SKM-1 (cell line): ENCODE results near the gene NME7.
"Not testable (repeated sequence)": the region's sequence is repeated elsewhere in the genome, so short reads cannot be mapped to it uniquely, and the experiment has no call there.

Experiments used
- DNase-seq: peaks from one replicate; lab custom pipeline; 2025; ENCODE audit not compliant: unreplicated experiment; lab: John Stamatoyannopoulos, UW

Gene NME7

DNA sequence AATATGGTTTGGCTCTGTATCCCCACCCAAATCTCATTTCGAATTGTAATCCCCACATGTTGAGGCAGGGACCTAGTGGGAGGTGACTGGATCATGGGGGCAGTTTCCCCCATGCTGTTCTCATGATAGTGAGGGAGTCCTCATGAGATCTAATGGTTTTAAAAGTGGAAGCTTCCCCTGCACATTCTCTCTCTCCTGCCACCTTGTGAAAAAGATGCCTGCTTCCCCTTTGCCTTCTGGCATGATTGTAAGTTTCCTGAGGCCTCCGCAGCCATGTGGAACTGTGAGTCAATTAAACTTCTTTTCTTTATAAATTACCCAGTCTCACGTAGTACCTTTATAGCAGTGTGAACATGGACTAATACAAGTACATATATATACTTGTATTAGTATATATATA is 25.5 kb downstream of the NME7 start:
- not testable (repeated sequence) for DNase-seq

GRCh38 chr1:169340882-169341281 is 26.7 kb downstream of the NME7 start:
- no peak for DNase-seq

- DNase-seq = no peak
Measured at GRCh38 chr1:169339773-169340172, 27.8 kb downstream of the NME7 start.

DNA sequence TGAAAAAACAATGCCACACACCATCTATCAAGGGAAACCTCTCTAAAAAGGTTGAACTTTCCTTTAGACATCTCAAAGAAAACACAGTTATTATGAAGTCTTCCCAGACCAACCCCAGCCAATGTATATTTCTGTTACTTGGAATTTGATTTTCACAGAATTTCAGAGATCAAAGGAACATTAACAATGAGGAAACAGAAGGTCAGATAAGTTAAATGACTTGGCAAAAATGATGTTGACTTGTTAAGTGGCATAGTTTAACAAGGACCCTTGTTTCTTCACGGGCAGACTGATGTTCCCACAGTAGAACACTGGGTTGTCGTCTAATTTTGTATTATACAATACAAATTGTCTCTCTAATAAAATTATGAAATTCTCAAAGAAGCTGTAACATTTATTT is 29.0 kb downstream of the NME7 start:
- DNase-seq = no peak

DNA sequence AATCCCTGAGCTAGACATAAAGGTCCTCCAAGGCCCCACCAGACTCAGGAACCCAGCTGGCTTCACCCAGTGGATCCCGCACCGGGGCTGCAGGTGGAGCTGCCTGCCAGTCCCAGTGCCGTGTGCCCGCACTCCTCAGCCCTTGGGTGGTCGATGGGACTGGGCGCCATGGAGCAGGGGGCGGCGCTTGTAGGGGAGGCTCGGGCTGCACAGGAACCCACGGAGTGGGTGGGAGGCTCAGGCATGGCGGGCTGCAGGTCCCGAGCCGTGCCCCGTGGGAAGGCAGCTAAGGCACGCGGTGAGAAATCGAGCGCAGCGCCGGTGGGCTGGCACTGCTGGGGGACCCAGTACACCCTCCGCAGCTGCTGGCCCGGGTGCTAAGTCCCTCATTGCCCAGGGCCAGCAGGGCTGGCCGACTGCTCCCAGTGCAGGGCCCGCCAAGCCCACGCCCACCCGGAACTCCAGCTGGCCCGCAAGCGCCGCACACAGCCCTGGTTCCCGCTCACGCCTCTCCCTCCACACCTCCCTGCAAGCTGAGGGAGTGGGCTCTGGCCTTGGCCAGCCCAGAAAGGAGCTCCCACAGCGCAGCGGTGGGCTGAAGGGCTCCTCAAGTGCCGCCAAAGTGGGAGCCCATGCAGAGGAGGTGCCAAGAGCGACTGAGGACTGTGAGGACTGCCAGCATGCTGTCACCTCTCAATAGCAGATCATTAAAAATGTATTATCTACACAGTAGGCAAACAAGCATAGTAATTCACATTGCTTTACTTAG is 30.5 kb downstream of the NME7 start:
- DNase-seq = not testable (repeated sequence)

DNA sequence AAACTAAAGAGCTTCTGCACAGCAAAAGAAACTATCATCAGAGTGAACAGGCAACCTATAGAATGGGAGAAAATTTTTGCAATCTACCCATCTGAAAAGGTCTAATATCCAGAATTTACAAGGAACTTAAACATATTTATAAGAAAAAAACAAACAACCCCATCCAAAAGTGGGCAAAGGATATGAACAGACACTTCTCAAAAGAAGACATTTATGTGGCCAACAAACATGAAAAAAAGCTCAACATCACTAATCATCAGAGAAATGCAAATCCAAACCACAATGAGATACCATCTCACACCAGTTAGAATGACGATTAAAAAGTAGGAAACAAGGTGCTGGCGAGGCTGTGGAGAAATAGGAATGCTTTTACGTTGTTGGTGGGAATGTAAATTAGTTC is 32.9 kb downstream of the NME7 start:
- not testable (repeated sequence) for DNase-seq

DNA sequence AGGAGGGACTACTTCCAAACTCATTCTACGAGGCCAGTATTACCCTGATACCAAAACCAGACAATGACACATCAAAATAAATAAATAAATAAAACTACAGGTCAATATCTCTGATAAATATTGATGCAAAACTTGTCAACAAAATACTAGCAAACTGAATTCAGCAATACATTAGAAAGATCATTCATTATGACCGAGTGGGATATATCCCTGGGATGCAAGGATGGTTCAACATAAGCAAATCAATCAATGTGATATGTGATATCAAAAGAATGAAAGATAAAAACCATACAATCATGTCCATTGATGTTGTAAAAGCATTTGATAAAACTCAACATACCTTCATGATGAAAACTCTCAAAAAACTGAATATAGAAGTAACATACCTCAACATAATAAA is 36.7 kb downstream of the NME7 start:
- DNase-seq = no peak

DNA sequence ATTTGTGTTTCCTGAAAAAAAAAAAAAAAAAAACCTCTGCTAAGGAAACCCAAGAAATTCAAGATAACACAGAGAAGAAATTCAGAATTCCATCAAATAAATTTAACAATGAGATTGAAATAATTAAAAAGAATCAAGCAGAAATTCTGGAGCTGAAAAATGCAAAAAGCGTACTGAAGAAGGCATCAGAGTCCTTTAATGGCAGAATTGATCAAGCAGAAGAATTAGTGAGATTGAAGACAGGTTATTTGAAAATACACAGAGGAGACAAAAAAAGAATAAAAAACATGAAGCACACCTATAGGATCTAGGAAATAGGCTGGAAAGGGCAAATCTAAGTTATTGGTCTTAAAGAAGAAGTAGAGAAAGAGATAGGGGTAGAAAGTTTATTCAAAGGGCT is 38.2 kb downstream of the NME7 start:
- no peak for DNase-seq

- DNase-seq = no peak
Measured at GRCh38 chr1:169327875-169328274, 39.7 kb downstream of the NME7 start.

DNA sequence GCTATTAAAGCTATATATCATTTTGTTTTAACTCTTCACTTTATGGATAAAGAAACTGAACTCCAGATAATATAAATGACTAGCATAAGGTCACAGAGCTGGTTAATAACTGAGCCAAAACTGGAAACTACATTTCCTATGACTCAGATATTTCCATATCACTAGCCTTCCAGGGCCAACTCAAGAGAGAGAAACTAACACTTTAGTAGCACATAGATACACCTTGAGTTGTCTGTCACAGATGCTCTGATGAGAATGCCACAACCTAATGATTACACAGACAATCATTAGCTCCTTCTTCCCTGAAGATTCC is 40.7 kb downstream of the NME7 start:
- no peak for DNase-seq

GRCh38 chr1:169326261-169326955 is 41.2 kb downstream of the NME7 start:
- DNase-seq = no peak

GRCh38 chr1:169325117-169325516 is 42.5 kb downstream of the NME7 start:
- DNase-seq = no peak

GRCh38 chr1:169322138-169322537 is 45.5 kb downstream of the NME7 start:
- DNase-seq = no peak

DNA sequence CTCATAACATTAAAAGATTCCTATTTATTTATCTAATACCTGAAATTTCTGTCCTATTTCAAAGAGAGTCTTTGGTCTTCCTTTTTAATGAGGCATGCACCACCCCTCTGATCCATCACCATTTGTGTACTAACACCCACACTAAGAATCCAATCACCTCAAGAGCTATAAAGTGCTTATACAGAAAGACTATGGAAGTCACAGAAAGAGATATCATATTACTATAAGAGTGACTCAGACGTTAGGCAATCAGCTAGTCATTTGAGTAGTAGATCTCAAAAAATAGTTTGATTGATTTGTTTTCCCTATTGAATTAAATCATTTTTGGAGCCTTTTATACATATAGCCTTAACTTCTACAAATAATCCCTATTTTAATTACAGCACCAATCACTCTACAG is 46.1 kb downstream of the NME7 start:
- DNase-seq = no peak

DNA sequence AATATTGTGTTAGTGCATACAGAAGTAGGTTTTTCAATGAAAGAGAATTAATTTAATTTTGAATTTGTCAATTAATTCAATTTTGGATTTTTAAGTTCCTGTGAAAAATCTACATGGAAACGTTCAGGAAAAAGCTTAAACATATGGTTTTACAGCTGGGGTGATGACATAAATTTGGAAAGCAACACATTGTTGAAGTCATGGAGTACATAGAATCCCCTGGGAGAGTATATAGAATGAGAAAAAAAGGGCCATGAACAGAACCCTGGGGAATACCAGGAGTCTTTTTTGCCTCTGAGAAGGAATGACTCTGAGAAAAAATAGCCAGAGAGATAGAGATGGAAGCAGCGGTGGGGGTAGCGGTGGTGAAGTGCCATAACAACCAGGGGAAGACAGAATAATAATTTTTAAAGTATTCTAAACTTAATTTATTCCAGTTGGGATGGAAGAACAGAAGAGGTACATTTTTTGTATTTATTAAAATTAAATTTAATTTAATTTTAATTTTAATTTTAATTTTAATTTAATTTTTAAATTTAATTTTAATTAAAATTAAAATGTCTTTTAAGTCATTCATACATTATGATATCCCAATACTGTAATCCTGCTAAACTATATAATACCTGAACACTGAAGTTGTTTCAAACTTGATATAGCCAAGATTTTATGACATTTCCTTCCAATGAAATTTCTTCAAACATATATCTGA is 48.9 kb downstream of the NME7 start:
- no peak for DNase-seq

- DNase-seq = no peak
Measured at GRCh38 chr1:169316556-169316955, 51.0 kb downstream of the NME7 start.

DNA sequence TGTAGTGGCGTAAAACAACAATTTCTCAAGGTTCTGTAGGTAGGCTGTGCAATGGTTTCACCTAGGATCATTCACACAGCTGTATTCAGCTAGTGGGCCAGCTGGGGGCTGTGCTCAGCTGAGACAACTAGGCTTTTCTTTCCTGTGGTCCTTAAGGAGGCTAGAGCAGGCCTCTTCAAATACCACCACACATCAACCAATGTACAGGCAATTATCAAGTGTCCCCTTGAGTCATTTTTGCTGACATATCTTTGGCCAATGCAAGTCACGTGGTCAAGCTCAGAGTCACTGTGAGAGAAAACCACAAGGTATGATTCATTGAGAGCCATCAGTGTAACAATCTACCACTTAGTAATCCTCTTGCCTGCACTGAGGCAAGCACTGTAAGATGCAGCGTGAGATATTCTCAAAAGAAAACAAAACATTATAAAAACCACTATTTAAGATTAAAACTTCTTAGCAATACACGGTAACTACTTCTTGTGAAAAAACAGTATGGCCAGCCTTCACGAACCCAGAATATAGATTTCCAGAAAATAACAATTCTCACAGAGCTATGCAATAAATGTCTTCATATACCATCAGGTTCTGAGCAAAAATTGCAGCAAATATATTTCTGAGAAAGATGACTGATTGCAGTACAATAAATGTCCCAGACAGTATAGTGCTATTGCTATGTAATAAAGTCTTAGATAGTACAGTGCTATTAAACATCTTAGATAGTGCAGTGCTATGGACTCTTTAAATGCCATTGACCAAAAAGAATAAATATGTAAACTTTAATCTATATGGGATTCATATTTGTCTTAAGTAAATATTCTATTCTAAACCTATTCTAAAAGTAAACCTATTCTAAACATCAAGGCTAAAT is 55.3 kb downstream of the NME7 start:
- no peak for DNase-seq

GRCh38 chr1:169309178-169310166 is 58.1 kb downstream of the NME7 start:
- DNase-seq = no peak

- no peak for DNase-seq
Measured at GRCh38 chr1:169308313-169309039, 59.1 kb downstream of the NME7 start.
